HepG2 (cell line): Measurements from ENCODE around the gene NPW. TPM values are rescaled to one million over a fixed set of nuclear protein-coding genes. Genes with fewer than 3 reads are reported as not detected.

Experiments
- AKNA ChIP-seq: sonication (generic); formaldehyde crosslinking; IDR thresholded peaks from 2 replicates; pipeline ENCODE4 v1.4.0; 2020; ENCODE audit warnings: missing genetic modification reagents, borderline replicate concordance
- FOSL1 ChIP-seq: sonication (generic); formaldehyde crosslinking; IDR thresholded peaks from 2 replicates; pipeline ENCODE4 v1.9.0; 2021; ENCODE audit warnings: missing genetic modification reagents, borderline replicate concordance
- JUND ChIP-seq: sonication (generic); formaldehyde crosslinking; IDR thresholded peaks from 2 replicates; pipeline ENCODE4 v1.8.0; 2022; ENCODE audit warnings: mild to moderate bottlenecking, missing genetic modification reagents
- SOX6 ChIP-seq, 2 experiments: fragments of 450-650 bp in 1 of 2; sonication (generic) in 1 of 2; formaldehyde crosslinking in 1 of 2; IDR thresholded peaks; 2 replicates each; pipeline versions ENCODE4 v1.4.0 to v1.6.1; 2017 to 2020; ENCODE audit warnings: antibody characterized with exemption in 1 of 2, mild to moderate bottlenecking in 1 of 2, missing genetic modification reagents in 1 of 2
- SPEN ChIP-seq: sonication (generic); formaldehyde crosslinking; IDR thresholded peaks from 2 replicates; pipeline ENCODE4 v1.5.1; 2020; ENCODE audit warnings: low read depth, mild to moderate bottlenecking, missing genetic modification reagents
- TAF1 ChIP-seq: sonication (generic); formaldehyde crosslinking; IDR thresholded peaks from 2 replicates; pipeline ENCODE4 v1.4.0; 2020; ENCODE audit warnings: missing genetic modification reagents
- TMF1 ChIP-seq: sonication (generic); formaldehyde crosslinking; IDR thresholded peaks from 2 replicates; pipeline ENCODE4 v1.8.1; 2022; ENCODE audit warnings: low read depth, missing genetic modification reagents
- YEATS4 ChIP-seq: sonication (generic); formaldehyde crosslinking; IDR thresholded peaks from 2 replicates; pipeline ENCODE4 v1.4.0; 2020; ENCODE audit warnings: missing genetic modification reagents, borderline replicate concordance
- ZBTB33 ChIP-seq: sonication (generic); formaldehyde crosslinking; IDR thresholded peaks from 2 replicates; pipeline ENCODE4 v1.4.0; 2020; ENCODE audit warnings: missing genetic modification reagents
- ZFYVE20 ChIP-seq: sonication (generic); formaldehyde crosslinking; IDR thresholded peaks from 2 replicates; pipeline ENCODE4 v1.8.0; 2023; ENCODE audit warnings: low read depth, mild to moderate bottlenecking, moderate library complexity, missing genetic modification reagents, borderline replicate concordance
- ZNF788 ChIP-seq: sonication (generic); formaldehyde crosslinking; IDR thresholded peaks from 2 replicates; pipeline ENCODE4 v1.5.0; 2020; ENCODE audit warnings: mild to moderate bottlenecking, missing genetic modification reagents, borderline replicate concordance
- polyA plus RNA-seq, 8 experiments: library from polyadenylated mRNA; depleted of rRNA in 3 of 8; stranded (reverse) in 7 of 8; unstranded in 1 of 8; fragments of >200 nt; fragmentation: Illumina TruSeq in 4 of 8; extraction: Trizol in 4 of 8; gene quantifications; 2 replicates each; pipeline versions ENCODE4 v1.2.1 to v1.2.3, GENCODE V29; 2011 to 2016; ENCODE audit warnings: low read depth in 4 of 8, missing spikeins in 1 of 8, mixed read lengths in 1 of 8; ENCODE audit not compliant: insufficient read depth in 1 of 8
- total RNA-seq, 5 experiments: library from RNA; depleted of rRNA; stranded (reverse); fragments of >200 nt; fragmentation: Illumina TruSeq; extraction: Trizol; gene quantifications; 2 replicates each; pipeline ENCODE4 v1.2.3, GENCODE V29; 2016; ENCODE audit warnings: low read depth in 1 of 5
- TF ChIP-seq, protein P1 (sequence below): sonication (generic); formaldehyde crosslinking; IDR thresholded peaks from 2 replicates; pipeline ENCODE4 v1.5.1; 2020; ENCODE audit warnings: mild to moderate bottlenecking, moderate library complexity, missing genetic modification reagents
- TF ChIP-seq, protein P2 (sequence below), 2 experiments: sonication (generic) in 1 of 2; formaldehyde crosslinking in 1 of 2; IDR thresholded peaks; 2 replicates each; pipeline versions ENCODE4 v1.4.0 to v1.6.1; 2018 to 2020; ENCODE audit warnings: missing genetic modification reagents in 2 of 2, borderline replicate concordance in 1 of 2, low read depth in 1 of 2, mild to moderate bottlenecking in 1 of 2, missing biosample characterization in 1 of 2
- TF ChIP-seq, protein P3 (sequence below): sonication (generic); formaldehyde crosslinking; IDR thresholded peaks from 2 replicates; pipeline ENCODE4 v1.4.0; 2020; ENCODE audit warnings: mild to moderate bottlenecking, missing genetic modification reagents, borderline replicate concordance

The NPW gene
- total and polyA plus RNA-seq, 2 of the 13 experiments (the other 11 are each of a cell fraction or from before 2014, with no cell fraction given) = 0.24 to 0.97 TPM

GRCh38 chr16:1983544-1984346, 35.8 kb upstream of the NPW start, which contains the start of gene GFER (continued):
- TF ChIP-seq YEATS4 (CRISPR knock-in tag) = peak; percentile 91
- peak; percentile 23 for TF ChIP-seq TMF1 (CRISPR knock-in tag)
- 0 out of 2 replicates have a peak, but pooled peaks have one; percentile 58 for TF ChIP-seq ZFYVE20 (CRISPR knock-in tag)
- TF ChIP-seq FOSL1 (CRISPR knock-in tag) = no peak
- TF ChIP-seq, protein P1, sequence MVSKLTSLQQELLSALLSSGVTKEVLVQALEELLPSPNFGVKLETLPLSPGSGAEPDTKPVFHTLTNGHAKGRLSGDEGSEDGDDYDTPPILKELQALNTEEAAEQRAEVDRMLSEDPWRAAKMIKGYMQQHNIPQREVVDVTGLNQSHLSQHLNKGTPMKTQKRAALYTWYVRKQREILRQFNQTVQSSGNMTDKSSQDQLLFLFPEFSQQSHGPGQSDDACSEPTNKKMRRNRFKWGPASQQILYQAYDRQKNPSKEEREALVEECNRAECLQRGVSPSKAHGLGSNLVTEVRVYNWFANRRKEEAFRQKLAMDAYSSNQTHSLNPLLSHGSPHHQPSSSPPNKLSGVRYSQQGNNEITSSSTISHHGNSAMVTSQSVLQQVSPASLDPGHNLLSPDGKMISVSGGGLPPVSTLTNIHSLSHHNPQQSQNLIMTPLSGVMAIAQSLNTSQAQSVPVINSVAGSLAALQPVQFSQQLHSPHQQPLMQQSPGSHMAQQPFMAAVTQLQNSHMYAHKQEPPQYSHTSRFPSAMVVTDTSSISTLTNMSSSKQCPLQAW (CRISPR knock-in tag) = peak; percentile 43; the same call in 1 of the 2 replicates
- peak; percentile 80 for TF ChIP-seq TAF1 (CRISPR knock-in tag)
- TF ChIP-seq SPEN (CRISPR knock-in tag) = peak; percentile 47
- TF ChIP-seq, protein P2, sequence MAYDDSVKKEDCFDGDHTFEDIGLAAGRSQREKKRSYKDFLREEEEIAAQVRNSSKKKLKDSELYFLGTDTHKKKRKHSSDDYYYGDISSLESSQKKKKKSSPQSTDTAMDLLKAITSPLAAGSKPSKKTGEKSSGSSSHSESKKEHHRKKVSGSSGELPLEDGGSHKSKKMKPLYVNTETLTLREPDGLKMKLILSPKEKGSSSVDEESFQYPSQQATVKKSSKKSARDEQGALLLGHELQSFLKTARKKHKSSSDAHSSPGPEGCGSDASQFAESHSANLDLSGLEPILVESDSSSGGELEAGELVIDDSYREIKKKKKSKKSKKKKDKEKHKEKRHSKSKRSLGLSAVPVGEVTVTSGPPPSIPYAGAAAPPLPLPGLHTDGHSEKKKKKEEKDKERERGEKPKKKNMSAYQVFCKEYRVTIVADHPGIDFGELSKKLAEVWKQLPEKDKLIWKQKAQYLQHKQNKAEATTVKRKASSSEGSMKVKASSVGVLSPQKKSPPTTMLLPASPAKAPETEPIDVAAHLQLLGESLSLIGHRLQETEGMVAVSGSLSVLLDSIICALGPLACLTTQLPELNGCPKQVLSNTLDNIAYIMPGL (CRISPR knock-in tag; IDR thresholded peaks at IDR 0.05; ENCODE audit: borderline replicate concordance in 1 of 2, low read depth in 1 of 2) = peak; percentile 67 to 78; a peak in 3 of 4 replicates
- TF ChIP-seq SOX6 (IDR thresholded peaks at IDR 0.05) = no peak
- peak; percentile 59; the same call in 1 of the 2 replicates for TF ChIP-seq SOX6 (CRISPR knock-in tag; IDR thresholded peaks at IDR 0.05)
- TF ChIP-seq, protein P3, sequence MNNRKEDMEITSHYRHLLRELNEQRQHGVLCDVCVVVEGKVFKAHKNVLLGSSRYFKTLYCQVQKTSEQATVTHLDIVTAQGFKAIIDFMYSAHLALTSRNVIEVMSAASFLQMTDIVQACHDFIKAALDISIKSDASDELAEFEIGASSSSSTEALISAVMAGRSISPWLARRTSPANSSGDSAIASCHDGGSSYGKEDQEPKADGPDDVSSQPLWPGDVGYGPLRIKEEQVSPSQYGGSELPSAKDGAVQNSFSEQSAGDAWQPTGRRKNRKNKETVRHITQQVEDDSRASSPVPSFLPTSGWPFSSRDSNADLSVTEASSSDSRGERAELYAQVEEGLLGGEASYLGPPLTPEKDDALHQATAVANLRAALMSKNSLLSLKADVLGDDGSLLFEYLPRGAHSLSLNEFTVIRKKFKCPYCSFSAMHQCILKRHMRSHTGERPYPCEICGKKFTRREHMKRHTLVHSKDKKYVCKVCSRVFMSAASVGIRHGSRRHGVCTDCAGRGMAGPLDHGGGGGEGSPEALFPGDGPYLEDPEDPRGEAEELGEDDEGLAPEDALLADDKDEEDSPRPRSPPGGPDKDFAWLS (CRISPR knock-in tag) = no peak
- peak; percentile 32; the same call in 1 of the 2 replicates for TF ChIP-seq ZBTB33 (CRISPR knock-in tag)
- TF ChIP-seq AKNA (CRISPR knock-in tag) = no peak
- 0 out of 2 replicates have a peak, but pooled peaks have one; percentile 50 for TF ChIP-seq JUND (CRISPR knock-in tag)
- peak; percentile 74 for TF ChIP-seq ZNF788
